ENCODE data around the gene NFKBIL1. TPM values are rescaled to one million over a fixed set of nuclear protein-coding genes. Genes with fewer than 3 reads are reported as not detected.

NFKBIL1 gene
- total and polyA plus RNA-seq, 7 donors: 18.0 to 55.1 (median 32.5) TPM

DNA sequence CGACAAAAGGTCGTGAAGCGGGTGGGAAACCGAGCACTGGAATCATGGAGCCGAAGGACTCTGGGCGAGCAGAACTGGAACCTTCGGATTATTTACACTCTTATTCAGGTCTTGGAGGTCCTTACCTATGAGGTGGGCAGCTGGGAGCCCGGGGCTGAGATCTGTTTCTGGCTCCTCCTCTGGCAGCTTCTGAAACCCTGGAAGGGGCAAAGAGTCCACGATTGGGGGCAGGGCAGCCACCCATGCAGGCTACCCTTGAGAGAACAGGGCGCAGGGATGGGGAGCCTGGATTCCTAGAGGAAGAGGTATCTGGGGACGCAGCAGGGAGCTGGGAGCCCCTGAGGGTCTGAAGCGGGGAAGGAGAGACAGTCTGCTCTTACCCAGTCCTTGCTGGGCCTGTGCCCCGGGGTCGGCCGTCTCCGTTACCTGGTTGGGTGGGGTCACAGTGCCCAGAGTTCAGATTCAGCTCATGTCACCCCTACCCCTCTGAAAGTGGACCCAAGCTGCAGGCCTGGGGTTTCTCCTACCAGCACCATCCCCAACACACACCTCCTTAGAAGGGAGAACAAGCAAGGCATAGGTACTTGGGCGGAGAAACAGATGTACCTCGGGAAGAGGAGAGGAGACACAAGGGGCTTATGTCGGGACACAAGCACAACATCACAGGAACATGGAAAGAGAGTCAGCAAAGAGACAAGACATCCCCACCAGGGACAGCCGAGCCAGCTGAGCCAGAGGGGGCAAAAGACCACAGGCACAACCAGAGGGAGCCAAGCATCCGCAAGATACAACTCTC, 34.2 kb downstream of the NFKBIL1 start:
- H3K4me1 ChIP-seq: peaks cover 0 to 19% (median 16%) of the 10 kb centered on the region in 4 donors
- peak overlapping the region; percentile 80 to 87 (median 84) for H3K27ac ChIP-seq
- H3K9me3 ChIP-seq: no peaks in the 10 kb centered on the region
- WGBS, 2 donors: 13 to 23% methylated on average over 21 of the region's 21 CpGs
- TF ChIP-seq CTCF (IDR thresholded peaks at IDR 0.05): no peak
- TF ChIP-seq POLR2A (IDR thresholded peaks at IDR 0.05): no peak
- no peak for TF ChIP-seq EP300 (IDR thresholded peaks at IDR 0.05)
- no peak for TF ChIP-seq POLR2AphosphoS5 (IDR thresholded peaks at IDR 0.05)
- peak overlapping the region; percentile 50 to 85 (median 70) for H3K4me3 ChIP-seq
- no peak for DNase-seq
- H3K36me3 ChIP-seq: no peaks in the 10 kb centered on the region
- intact Hi-C loops (cut with DNase I): loop anchor here (1.0 to 2.0 kb wide), 2 partner anchors 17 to 35 kb away; partner anchors contain the start of genes ATP6V1G2 and NFKBIL1
- peaks cover 0 to under 1% (median under 1%) of the 10 kb centered on the region in 3 donors for H3K27me3 ChIP-seq

GRCh38 chr6:31582230-31582643, 34.8 kb downstream of the NFKBIL1 start, which contains the start of gene LTB:
LTB (minus strand) TSS chr6:31582424; CDS start chr6:31582417, 7 bp downstream.
- Histone ChIP-seq H3K36me3 (no peaks in the 10 kb centered on the region), H3K9me3 (no peaks in the 10 kb centered on the region), H3K4me3 (peak within 1 kb of the TSS; percentile 50 to 85 (median 70)), H3K27me3 (peaks cover 0 to 6% (median 5%) of the 10 kb centered on the region in 3 donors), H3K27ac (peak within 1 kb of the TSS; percentile 80 to 87 (median 84)), H3K4me1 (peaks cover 0 to 19% (median 16%) of the 10 kb centered on the region in 4 donors)
- TF ChIP-seq EP300 (IDR thresholded peaks at IDR 0.05) (no peak), CTCF (IDR thresholded peaks at IDR 0.05) (no peak), POLR2A (IDR thresholded peaks at IDR 0.05) (no peak), POLR2AphosphoS5 (IDR thresholded peaks at IDR 0.05) (no peak)
- DNase-seq: no peak
- intact Hi-C loops (cut with DNase I): no loop called here
- 36 to 40% methylated on average over 3 of the region's 3 CpGs for WGBS, 2 donors

- Histone ChIP-seq H3K4me1 (peaks cover 0 to 13% (median 12%) of the 10 kb centered on the region in 4 donors), H3K4me3 (no peak overlapping the region), H3K36me3 (no peaks in the 10 kb centered on the region), H3K27ac (no peak overlapping the region), H3K27me3 (peaks cover 0 to 12% (median 5%) of the 10 kb centered on the region in 3 donors), H3K9me3 (no peaks in the 10 kb centered on the region)
- TF ChIP-seq CTCF (IDR thresholded peaks at IDR 0.05): no peak
- no peak for TF ChIP-seq POLR2A (IDR thresholded peaks at IDR 0.05)
- no peak for TF ChIP-seq EP300 (IDR thresholded peaks at IDR 0.05)
- TF ChIP-seq POLR2AphosphoS5 (IDR thresholded peaks at IDR 0.05): no peak
- WGBS, 2 donors: 58 to 63% methylated on average over 2 of the region's 2 CpGs
- intact Hi-C loops (cut with DNase I): no loop called here
- DNase-seq: no peak
Observed at GRCh38 chr6:31585491-31585890, 38.1 kb downstream of the NFKBIL1 start.

GRCh38 chr6:31586008-31586407, 38.6 kb downstream of the NFKBIL1 start, which contains the start of gene LST1:
LST1 (plus strand) TSS chr6:31586277; CDS start chr6:31587300, 1,023 bp downstream.
- H3K9me3 ChIP-seq: no peaks in the 10 kb centered on the region
- WGBS, 2 donors: 41 to 73% methylated on average over 1 of the region's 1 CpG
- H3K4me1 ChIP-seq: peaks cover 0 to 10% (median 9%) of the 10 kb centered on the region in 4 donors
- intact Hi-C loops (cut with DNase I): no loop called here
- DNase-seq: no peak
- peak within 1 kb of the TSS in 1 of 4 donors; percentile 12 for H3K4me3 ChIP-seq
- H3K27me3 ChIP-seq: peaks cover 0 to 12% (median 5%) of the 10 kb centered on the region in 3 donors
- no peak for TF ChIP-seq POLR2AphosphoS5 (IDR thresholded peaks at IDR 0.05)
- no peak for TF ChIP-seq CTCF (IDR thresholded peaks at IDR 0.05)
- no peak for TF ChIP-seq EP300 (IDR thresholded peaks at IDR 0.05)
- H3K36me3 ChIP-seq: no peaks in the 10 kb centered on the region
- H3K27ac ChIP-seq: peak within 1 kb of the TSS in 3 of 4 donors; percentile 14 to 20 (median 20)
